ENCODE data around the gene PDIA5.

Gene PDIA5

DNA sequence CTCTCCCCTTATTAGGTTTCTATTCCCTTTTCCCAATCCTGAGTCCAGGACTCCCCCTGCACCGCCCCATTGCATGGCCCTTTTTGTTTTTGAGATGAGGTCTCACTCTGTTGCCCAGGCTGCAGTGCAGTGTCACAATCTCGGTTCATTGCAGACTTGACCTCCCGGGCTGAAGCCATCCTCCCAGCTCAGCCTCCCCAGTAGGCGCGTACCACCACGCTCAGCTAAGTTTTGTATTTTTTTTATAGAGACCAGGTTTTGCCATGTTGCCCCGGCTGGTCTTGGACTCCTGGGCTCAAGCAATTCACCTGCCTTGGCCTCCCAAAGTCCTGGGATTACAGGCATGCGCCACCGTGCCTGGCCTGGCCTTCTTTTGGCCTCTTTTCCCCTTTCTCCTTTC is 29.3 kb downstream of the PDIA5 start:
- Histone ChIP-seq H3K27ac (replicated peaks) (no peak overlapping the region), H3K4me3 (replicated peaks; ENCODE audit: insufficient read depth, low read length) (no peak overlapping the region), H3K27me3 (ENCODE audit: insufficient read depth, poor library complexity, severe bottlenecking) (no peaks in the 10 kb centered on the region)
- DNase-seq (ENCODE audit: low read depth in 1 of 2, low spot score in 1 of 2): no peak
- no peak for TF ChIP-seq CTCF (IDR thresholded peaks at IDR 0.05; ENCODE audit: insufficient read depth, low read length)
- TF ChIP-seq, protein P1, sequence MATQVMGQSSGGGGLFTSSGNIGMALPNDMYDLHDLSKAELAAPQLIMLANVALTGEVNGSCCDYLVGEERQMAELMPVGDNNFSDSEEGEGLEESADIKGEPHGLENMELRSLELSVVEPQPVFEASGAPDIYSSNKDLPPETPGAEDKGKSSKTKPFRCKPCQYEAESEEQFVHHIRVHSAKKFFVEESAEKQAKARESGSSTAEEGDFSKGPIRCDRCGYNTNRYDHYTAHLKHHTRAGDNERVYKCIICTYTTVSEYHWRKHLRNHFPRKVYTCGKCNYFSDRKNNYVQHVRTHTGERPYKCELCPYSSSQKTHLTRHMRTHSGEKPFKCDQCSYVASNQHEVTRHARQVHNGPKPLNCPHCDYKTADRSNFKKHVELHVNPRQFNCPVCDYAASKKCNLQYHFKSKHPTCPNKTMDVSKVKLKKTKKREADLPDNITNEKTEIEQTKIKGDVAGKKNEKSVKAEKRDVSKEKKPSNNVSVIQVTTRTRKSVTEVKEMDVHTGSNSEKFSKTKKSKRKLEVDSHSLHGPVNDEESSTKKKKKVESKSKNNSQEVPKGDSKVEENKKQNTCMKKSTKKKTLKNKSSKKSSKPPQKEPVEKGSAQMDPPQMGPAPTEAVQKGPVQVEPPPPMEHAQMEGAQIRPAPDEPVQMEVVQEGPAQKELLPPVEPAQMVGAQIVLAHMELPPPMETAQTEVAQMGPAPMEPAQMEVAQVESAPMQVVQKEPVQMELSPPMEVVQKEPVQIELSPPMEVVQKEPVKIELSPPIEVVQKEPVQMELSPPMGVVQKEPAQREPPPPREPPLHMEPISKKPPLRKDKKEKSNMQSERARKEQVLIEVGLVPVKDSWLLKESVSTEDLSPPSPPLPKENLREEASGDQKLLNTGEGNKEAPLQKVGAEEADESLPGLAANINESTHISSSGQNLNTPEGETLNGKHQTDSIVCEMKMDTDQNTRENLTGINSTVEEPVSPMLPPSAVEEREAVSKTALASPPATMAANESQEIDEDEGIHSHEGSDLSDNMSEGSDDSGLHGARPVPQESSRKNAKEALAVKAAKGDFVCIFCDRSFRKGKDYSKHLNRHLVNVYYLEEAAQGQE (IDR thresholded peaks at IDR 0.05; ENCODE audit: insufficient replicate concordance, low read depth): no peak
- no peak for TF ChIP-seq GABPA (IDR thresholded peaks at IDR 0.05; ENCODE audit: low read depth)
- no peak for TF ChIP-seq SPI1 (IDR thresholded peaks at IDR 0.05; ENCODE audit: borderline replicate concordance, low read depth)
- TF ChIP-seq POLR2AphosphoS5 (IDR thresholded peaks at IDR 0.05; ENCODE audit: low read depth): no peak

DNA sequence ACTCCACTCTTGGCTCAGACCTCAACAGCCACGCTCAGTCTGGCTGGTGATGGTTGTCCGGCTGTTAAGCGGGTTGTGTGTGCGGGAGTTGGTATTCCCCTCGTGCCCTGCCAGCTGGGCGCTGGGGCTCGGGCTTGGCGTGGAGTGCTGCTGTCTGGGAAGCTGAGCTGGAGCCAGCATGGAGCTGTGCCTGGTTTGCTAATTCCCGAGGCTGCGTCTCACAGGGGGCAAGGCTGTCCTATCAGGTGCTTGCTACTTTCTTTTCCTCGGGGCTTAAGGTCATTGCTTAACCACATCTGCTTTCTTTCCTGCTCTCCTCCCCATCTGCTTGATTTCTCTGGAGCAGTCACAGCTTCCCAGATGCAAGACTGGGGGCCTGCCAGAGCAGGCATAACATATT is 29.9 kb downstream of the PDIA5 start:
- no peak for TF ChIP-seq SPI1 (IDR thresholded peaks at IDR 0.05; ENCODE audit: borderline replicate concordance, low read depth)
- TF ChIP-seq GABPA (IDR thresholded peaks at IDR 0.05; ENCODE audit: low read depth): no peak
- TF ChIP-seq, protein P1 (IDR thresholded peaks at IDR 0.05; ENCODE audit: insufficient replicate concordance, low read depth): no peak
- TF ChIP-seq CTCF (IDR thresholded peaks at IDR 0.05; ENCODE audit: insufficient read depth, low read length): no peak
- no peak for TF ChIP-seq POLR2AphosphoS5 (IDR thresholded peaks at IDR 0.05; ENCODE audit: low read depth)
- H3K4me3 ChIP-seq (replicated peaks; ENCODE audit: insufficient read depth, low read length): no peak overlapping the region
- no peaks in the 10 kb centered on the region for H3K27me3 ChIP-seq (ENCODE audit: insufficient read depth, poor library complexity, severe bottlenecking)
- H3K27ac ChIP-seq (replicated peaks): no peak overlapping the region
- DNase-seq (ENCODE audit: low read depth in 1 of 2, low spot score in 1 of 2): no peak

DNA sequence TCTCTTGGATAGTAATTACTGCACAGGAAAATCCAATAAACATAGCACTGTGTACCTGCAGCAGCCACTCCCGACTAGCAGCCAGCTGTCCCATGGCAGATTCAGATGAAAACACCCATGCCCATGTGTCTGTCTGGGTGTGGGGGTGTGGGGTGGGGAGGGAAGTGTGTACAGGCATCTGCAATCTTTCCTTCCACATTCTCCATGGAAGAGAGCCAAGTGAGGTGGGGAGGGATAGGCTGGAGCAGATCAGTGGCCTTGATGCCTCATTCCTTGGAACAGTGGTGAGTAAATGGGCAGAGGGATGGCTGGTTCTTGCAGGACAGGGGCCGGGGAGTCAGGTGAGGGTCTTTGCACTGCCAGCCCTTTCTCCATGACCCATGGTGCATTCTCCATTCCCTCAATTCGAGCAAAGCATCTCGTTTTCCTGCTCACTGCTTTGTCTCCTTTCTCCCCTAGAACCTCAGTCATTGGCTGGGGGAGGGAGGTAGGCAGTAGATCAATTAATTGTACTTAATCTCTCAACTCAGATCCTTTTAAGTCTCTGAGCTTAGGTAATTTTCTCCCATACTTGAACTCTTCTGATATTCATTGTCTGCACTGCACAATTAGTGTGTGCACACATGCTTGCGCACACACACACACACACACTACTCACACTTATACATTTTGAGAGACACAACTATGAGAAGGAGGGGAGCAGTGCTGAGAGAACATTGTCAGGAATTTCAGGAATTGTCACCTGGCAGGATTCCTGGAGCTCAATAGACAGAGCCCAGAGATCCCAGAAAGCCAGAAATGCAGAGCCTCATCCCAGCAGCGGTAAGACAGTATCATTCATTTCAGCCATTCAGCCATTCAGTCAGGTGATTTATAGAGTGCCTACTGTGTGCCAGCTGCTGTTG is 31.9 kb downstream of the PDIA5 start:
- Histone ChIP-seq H3K27me3 (ENCODE audit: insufficient read depth, poor library complexity, severe bottlenecking) (no peaks in the 10 kb centered on the region), H3K27ac (replicated peaks) (no peak overlapping the region), H3K4me3 (replicated peaks; ENCODE audit: insufficient read depth, low read length) (no peak overlapping the region)
- DNase-seq (ENCODE audit: low read depth in 1 of 2, low spot score in 1 of 2): no peak
- TF ChIP-seq, protein P1 (IDR thresholded peaks at IDR 0.05; ENCODE audit: insufficient replicate concordance, low read depth): no peak
- no peak for TF ChIP-seq GABPA (IDR thresholded peaks at IDR 0.05; ENCODE audit: low read depth)
- no peak for TF ChIP-seq CTCF (IDR thresholded peaks at IDR 0.05; ENCODE audit: insufficient read depth, low read length)
- TF ChIP-seq SPI1 (IDR thresholded peaks at IDR 0.05; ENCODE audit: borderline replicate concordance, low read depth): no peak
- no peak for TF ChIP-seq POLR2AphosphoS5 (IDR thresholded peaks at IDR 0.05; ENCODE audit: low read depth)
